Subcutaneous adipose tissue (tissue), 4 donors: ENCODE data around the gene LRRC43. TPM values are rescaled to one million over a fixed set of nuclear protein-coding genes. Genes with fewer than 3 reads are reported as not detected.

ENCODE experiments used
- CTCF ChIP-seq: fragments of 450-650 bp; IDR thresholded peaks from one replicate; pipeline ENCODE4 v1.5.1; 2016; ENCODE audit warnings: low read depth, mild to moderate bottlenecking, control low read depth, antibody characterized with exemption, moderate library complexity
- total RNA-seq, 4 donors: library from RNA; depleted of rRNA; stranded (reverse); fragments of >200 nt; gene quantifications; one replicate each; pipeline ENCODE4 v1.1.0, GENCODE V29; 2016

Gene LRRC43
- total RNA-seq, 4 donors from 2014 or later: 0.65 to 1.5 (median 1.4) TPM

GRCh38 chr12:122138616-122139015, 44.3 kb upstream of the LRRC43 start:
- TF ChIP-seq CTCF: no peak

- no peak for TF ChIP-seq CTCF
These were observed 43.7 kb upstream of the LRRC43 start for GRCh38 chr12:122139266-122139665.

GRCh38 chr12:122139941-122140340, 43.0 kb upstream of the LRRC43 start:
- no peak for TF ChIP-seq CTCF

- no peak for TF ChIP-seq CTCF
These were observed 42.3 kb upstream of the LRRC43 start for GRCh38 chr12:122140467-122141257.

GRCh38 chr12:122141911-122142725, 40.8 kb upstream of the LRRC43 start:
- TF ChIP-seq CTCF: no peak

GRCh38 chr12:122142857-122143256, 40.1 kb upstream of the LRRC43 start:
- TF ChIP-seq CTCF: no peak

GRCh38 chr12:122144885-122145284, 38.0 kb upstream of the LRRC43 start:
- no peak for TF ChIP-seq CTCF
